ENCODE measurements around the gene UFSP2. TPM values are rescaled to one million over a fixed set of nuclear protein-coding genes. Genes with fewer than 3 reads are reported as not detected.

Gene UFSP2
- total and polyA plus RNA-seq, 2 of the 4 experiments (the other 2 are of a cell fraction) = 21.8 to 43.7 TPM

- no peak for TF ChIP-seq CTCF (conservative IDR thresholded peaks at IDR 0.05; ENCODE audit: low read depth, low read length)
Observed at GRCh38 chr4:185395956-185396723, 29.6 kb downstream of the UFSP2 start (continued).

Data from IMR-90 (cell line).